Bronchial epithelial cell (primary cell): ENCODE data around the gene HCAR2. TPM values are rescaled to one million over a fixed set of nuclear protein-coding genes. Genes with fewer than 3 reads are reported as not detected.
"Not testable (repeated sequence)": the region's sequence is repeated elsewhere in the genome, so short reads cannot be mapped to it uniquely, and the experiment has no call there.

Experiments
- DNase-seq: peaks from one replicate; pipeline ENCODE4 v3.0.0-alpha.2; 2010; ENCODE audit warnings: low read depth
- FAIRE-seq: peaks from 2 replicates; lab custom pipeline; 2011; peaks lifted over from hg19 to GRCh38; lab: Jason Lieb, UNC
- H3K27me3 ChIP-seq: 2 replicates; pipeline ENCODE4 v1.5.1; 2011; ENCODE audit warnings: low read length; ENCODE audit not compliant: control insufficient read depth, insufficient read depth
- H3K36me3 ChIP-seq: 2 replicates; pipeline ENCODE4 v1.5.1; 2011; ENCODE audit warnings: low read length; ENCODE audit not compliant: control insufficient read depth, insufficient read depth
- H3K4me3 ChIP-seq: 2 replicates; pipeline ENCODE4 v1.5.1; 2011; ENCODE audit warnings: mild to moderate bottlenecking, low read depth, low read length, control low read depth
- total RNA-seq: library from RNA; depleted of rRNA; stranded (reverse); fragments of >200 nt; gene quantifications from 2 replicates; pipeline ENCODE4 v1.2.1, GENCODE V29; 2014
- TF ChIP-seq, protein P1 (sequence below): IDR thresholded peaks from 2 replicates; pipeline ENCODE4 v1.5.1; 2011; ENCODE audit warnings: mild to moderate bottlenecking, moderate library complexity, low read length, control low read depth, inconsistent platforms; ENCODE audit not compliant: insufficient read depth, severe bottlenecking

HCAR2 gene
- total RNA-seq, 1 donor from 2014 or later = 1.6 TPM

- Histone ChIP-seq H3K27me3 (no peaks in the 10 kb centered on the region), H3K4me3 (no peak overlapping the region), H3K36me3 (no peaks in the 10 kb centered on the region)
- no peak for DNase-seq
- TF ChIP-seq, protein P1, sequence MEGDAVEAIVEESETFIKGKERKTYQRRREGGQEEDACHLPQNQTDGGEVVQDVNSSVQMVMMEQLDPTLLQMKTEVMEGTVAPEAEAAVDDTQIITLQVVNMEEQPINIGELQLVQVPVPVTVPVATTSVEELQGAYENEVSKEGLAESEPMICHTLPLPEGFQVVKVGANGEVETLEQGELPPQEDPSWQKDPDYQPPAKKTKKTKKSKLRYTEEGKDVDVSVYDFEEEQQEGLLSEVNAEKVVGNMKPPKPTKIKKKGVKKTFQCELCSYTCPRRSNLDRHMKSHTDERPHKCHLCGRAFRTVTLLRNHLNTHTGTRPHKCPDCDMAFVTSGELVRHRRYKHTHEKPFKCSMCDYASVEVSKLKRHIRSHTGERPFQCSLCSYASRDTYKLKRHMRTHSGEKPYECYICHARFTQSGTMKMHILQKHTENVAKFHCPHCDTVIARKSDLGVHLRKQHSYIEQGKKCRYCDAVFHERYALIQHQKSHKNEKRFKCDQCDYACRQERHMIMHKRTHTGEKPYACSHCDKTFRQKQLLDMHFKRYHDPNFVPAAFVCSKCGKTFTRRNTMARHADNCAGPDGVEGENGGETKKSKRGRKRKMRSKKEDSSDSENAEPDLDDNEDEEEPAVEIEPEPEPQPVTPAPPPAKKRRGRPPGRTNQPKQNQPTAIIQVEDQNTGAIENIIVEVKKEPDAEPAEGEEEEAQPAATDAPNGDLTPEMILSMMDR = no peak
- FAIRE-seq = no peak
Measured at GRCh38 chr12:122661938-122662337, 41.2 kb downstream of the HCAR2 start.

- FAIRE-seq (no peak), DNase-seq (no peak)
- TF ChIP-seq, protein P1 = no peak
- Histone ChIP-seq H3K36me3 (no peaks in the 10 kb centered on the region), H3K27me3 (no peaks in the 10 kb centered on the region), H3K4me3 (no peak overlapping the region)
Measured at GRCh38 chr12:122661246-122661645, 41.9 kb downstream of the HCAR2 start.

- FAIRE-seq (no peak), DNase-seq (no peak)
- TF ChIP-seq, protein P1 = no peak
- no peaks in the 10 kb centered on the region for H3K36me3 ChIP-seq
- H3K4me3 ChIP-seq = no peak overlapping the region
- H3K27me3 ChIP-seq = no peaks in the 10 kb centered on the region
Measured at GRCh38 chr12:122659579-122659978, 43.6 kb downstream of the HCAR2 start.

DNA sequence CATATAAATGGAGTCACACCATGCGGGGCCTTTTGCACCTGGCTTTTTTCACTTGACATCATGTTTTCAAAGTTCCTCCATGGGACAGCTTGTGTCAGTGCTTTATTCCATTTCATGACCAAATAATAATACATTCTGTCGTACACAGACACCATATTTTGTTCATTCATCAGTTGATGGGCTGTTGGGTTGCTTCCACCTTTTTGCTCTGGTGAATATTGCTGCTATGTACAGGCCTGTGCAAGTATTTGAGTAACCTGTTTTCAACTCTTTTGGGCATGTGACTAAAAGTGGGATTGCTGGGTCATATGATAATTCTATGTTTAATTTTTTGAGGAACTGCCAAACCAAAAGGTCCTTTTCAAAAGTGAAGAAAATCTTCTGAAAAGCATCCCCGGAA is 46.9 kb downstream of the HCAR2 start:
- DNase-seq = peak; percentile 16
- FAIRE-seq = no peak
- Histone ChIP-seq H3K36me3 (no peaks in the 10 kb centered on the region), H3K4me3 (no peak overlapping the region), H3K27me3 (no peaks in the 10 kb centered on the region)
- TF ChIP-seq, protein P1 = no peak

DNA sequence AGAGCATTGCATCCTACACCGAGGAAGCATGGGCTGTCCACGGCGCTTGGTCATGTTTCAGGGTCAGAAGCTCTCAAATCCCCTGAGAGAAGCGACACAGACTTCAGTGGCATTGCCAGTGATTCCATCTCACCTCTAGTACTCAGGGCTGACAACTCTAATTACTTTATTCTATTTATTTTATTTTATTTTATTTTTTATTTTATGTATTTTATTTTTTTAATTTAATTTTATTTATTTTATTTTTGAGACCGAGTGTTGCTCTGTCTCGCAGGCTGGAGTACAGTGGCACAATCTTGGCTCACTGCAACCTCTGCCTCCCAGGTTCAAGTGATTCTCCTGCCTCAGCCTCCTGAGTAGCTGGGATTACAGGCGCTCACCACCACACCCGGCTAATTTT is 49.9 kb downstream of the HCAR2 start:
- DNase-seq, H3K27me3 ChIP-seq, FAIRE-seq, H3K4me3 ChIP-seq, H3K36me3 ChIP-seq: not testable (repeated sequence)

- Histone ChIP-seq H3K27me3 (no peaks in the 10 kb centered on the region), H3K36me3 (no peaks in the 10 kb centered on the region), H3K4me3 (no peak overlapping the region)
- TF ChIP-seq, protein P1 = no peak
- peak; percentile 47 for DNase-seq
- FAIRE-seq = no peak
Measured at GRCh38 chr12:122651520-122652224, 51.5 kb downstream of the HCAR2 start.

Other genes with a start within 250 kb of the HCAR2 start
- gene ZCCHC8, start 202.4 kb downstream of the HCAR2 start, total RNA-seq = 12.9 and 15.6 TPM in 2 replicates
- gene RSRC2, start 176.4 kb downstream of the HCAR2 start, total RNA-seq = 22.6 and 44.0 TPM in 2 replicates
- 6.8 and 7.6 TPM in 2 replicates for gene KNTC1, start 176.1 kb downstream of the HCAR2 start, total RNA-seq
- 0.26 and 0.77 TPM in 2 replicates for gene HCAR3, start 13.5 kb upstream of the HCAR2 start, total RNA-seq
- under 0.01 and 0.13 TPM in 2 replicates for gene HCAR1, start 27.5 kb upstream of the HCAR2 start, total RNA-seq
- 35.3 and 49.7 TPM in 2 replicates for gene DENR, start 49.5 kb upstream of the HCAR2 start, total RNA-seq
- 0.79 and 1.2 TPM in 2 replicates for gene CCDC62, start 71.2 kb upstream of the HCAR2 start, total RNA-seq
- 36.1 TPM in 2 replicates for gene HIP1R, start 132.1 kb upstream of the HCAR2 start, total RNA-seq
- 22.7 and 25.0 TPM in 2 replicates for gene VPS37B, start 192.8 kb upstream of the HCAR2 start, total RNA-seq